H1 (cell line): ENCODE measurements around the gene GLDC. TPM values are rescaled to one million over a fixed set of nuclear protein-coding genes. Genes with fewer than 3 reads are reported as not detected.

Source experiments
- ATF2 ChIP-seq: IDR thresholded peaks from 2 replicates; pipeline ENCODE4 v1.6.1; 2012; ENCODE audit warnings: low read length, inconsistent platforms
- CTCF ChIP-seq, 3 experiments: IDR thresholded peaks; 1 replicate in 2 of 3; 2 replicates in 1 of 3; pipeline versions ENCODE4 v1.5.1 to v1.6.1; 2011; ENCODE audit warnings: low read length in 3 of 3, mild to moderate bottlenecking in 3 of 3, inconsistent platforms in 2 of 3, low read depth in 1 of 3, moderate library complexity in 1 of 3; ENCODE audit not compliant: insufficient read depth in 1 of 3; ENCODE audit errors: control extremely low read depth in 1 of 3
- KDM5A ChIP-seq: fragments of 200-600 bp; IDR thresholded peaks from 2 replicates; pipeline ENCODE4 v1.7.1; 2012; ENCODE audit warnings: mild to moderate bottlenecking, low read length, inconsistent platforms, mixed read lengths
- RNF2 ChIP-seq: fragments of 200-900, 300-1000 bp; sonication (generic); IDR thresholded peaks from 2 replicates; pipeline ENCODE4 v1.7.1; 2016; ENCODE audit warnings: borderline replicate concordance, low read depth, mild to moderate bottlenecking, antibody characterized with exemption, low read length; ENCODE audit not compliant: poor library complexity, severe bottlenecking; ENCODE audit errors: missing control alignments
- SRF ChIP-seq: IDR thresholded peaks from 2 replicates; pipeline ENCODE4 v1.6.1; 2011; ENCODE audit warnings: mild to moderate bottlenecking, low read depth, low read length, moderate library complexity
- USF2 ChIP-seq: IDR thresholded peaks from 2 replicates; pipeline ENCODE4 v1.6.1; 2011; ENCODE audit warnings: low read length, improper control_type of control experiment
- polyA plus RNA-seq, 7 experiments: library from polyadenylated mRNA; depleted of rRNA in 3 of 7; stranded (reverse) in 5 of 7; unstranded in 2 of 7; fragments of >200 nt in 5 of 7; fragments of 200-250 nt in 2 of 7; gene quantifications; 1 replicate in 5 of 7; 2 replicates in 1 of 7; 4 replicates in 1 of 7; pipeline versions ENCODE4 v1.2.1 to v1.2.3, GENCODE V29; 2011 to 2013; ENCODE audit warnings: missing spikeins in 2 of 7, mixed read lengths in 2 of 7
- total RNA-seq: library from RNA; stranded (reverse); fragmentation: NEBNext Ultra II Directional; extraction: Animal tissue kit (Norgen Biotek cat#: 25700); gene quantifications from 2 replicates; pipeline ENCODE4 v1.2.1, GENCODE V29; 2021

The GLDC gene
- total and polyA plus RNA-seq, 2 of the 8 experiments (the other 6 are each of a cell fraction or from before 2014, with no cell fraction given): 48.8 to 101 TPM

GRCh38 chr9:6665628-6666027 lies 20.1 kb upstream of the GLDC start (continued):
- no peak for TF ChIP-seq ATF2
- no peak for TF ChIP-seq KDM5A
- no peak for TF ChIP-seq SRF
- no peak for TF ChIP-seq USF2
- no peak for TF ChIP-seq RNF2
- no peak for TF ChIP-seq CTCF (IDR thresholded peaks at IDR 0.05; ENCODE audit: control extremely low read depth in 1 of 3, insufficient read depth in 1 of 3, low read depth in 1 of 3, low read length in 3 of 3)
